GM11168 (cell line): Measurements from ENCODE around the gene P2RY12.
"Not testable (repeated sequence)": the region's sequence is repeated elsewhere in the genome, so short reads cannot be mapped to it uniquely, and the experiment has no call there.

Experiments used
- in situ Hi-C: fragments of 300-500 bp; cut with MboI; formaldehyde crosslinking; loops from one replicate; pipeline ENCODE4 v1.12.0; 2022; ENCODE audit warnings: low sequenced_read_pairs; ENCODE audit not compliant: unreplicated experiment

P2RY12 gene

GRCh38 chr3:151394611-151395010 is 10.1 kb upstream of the P2RY12 start:
- in situ Hi-C loops: no loop called here

DNA sequence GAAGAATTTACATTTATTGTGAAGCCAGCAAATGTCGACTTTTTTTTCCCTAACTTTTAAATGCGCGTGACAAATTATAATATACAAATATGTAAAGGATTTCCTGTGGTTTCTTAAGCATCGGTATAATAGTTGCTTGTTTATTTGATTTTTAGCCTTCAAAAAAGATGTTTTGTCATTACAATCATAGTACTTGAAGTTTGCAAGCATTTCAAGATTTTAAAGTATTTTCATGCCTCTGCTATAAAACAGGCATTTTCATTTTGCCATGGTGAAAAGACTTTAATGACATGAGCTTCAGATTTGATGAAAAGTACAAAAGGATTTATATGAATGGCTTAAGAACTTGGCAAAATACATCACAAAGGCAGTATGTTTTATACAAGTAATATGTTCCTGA is 9.4 kb upstream of the P2RY12 start:
- in situ Hi-C loops: no loop called here

DNA sequence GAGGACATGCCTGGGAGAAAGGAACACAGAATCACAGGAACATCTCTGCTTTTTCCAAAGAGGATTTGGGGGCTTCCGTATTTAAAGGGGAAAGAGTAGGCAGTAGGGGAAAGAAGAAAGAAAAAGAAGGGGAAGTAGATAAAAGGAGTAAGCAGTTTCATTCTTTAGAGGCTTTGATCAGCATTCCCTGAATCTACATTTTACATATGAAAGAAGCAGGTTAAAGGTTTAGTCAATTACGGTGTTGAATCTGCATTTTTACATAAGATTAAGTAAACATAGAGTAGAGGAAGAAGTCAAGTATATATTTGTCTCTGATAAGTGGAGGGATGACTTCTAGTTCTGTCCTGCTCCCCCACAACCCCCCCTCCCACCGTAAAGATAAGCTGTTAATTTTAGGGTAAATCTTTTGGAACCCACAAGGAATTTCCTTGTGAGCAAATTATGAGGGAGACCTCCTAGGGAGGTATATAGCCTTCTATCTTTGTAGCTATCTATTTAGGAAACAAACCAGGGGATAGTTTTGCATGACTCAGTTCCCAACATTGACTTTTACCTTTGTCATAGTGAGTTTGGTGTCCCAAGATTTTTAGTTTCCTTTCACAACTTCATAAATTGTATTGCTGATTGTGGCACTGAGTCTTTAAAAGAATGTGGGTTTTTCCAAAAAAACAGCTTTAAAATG is 8.7 kb upstream of the P2RY12 start:
- in situ Hi-C loops: no loop called here

DNA sequence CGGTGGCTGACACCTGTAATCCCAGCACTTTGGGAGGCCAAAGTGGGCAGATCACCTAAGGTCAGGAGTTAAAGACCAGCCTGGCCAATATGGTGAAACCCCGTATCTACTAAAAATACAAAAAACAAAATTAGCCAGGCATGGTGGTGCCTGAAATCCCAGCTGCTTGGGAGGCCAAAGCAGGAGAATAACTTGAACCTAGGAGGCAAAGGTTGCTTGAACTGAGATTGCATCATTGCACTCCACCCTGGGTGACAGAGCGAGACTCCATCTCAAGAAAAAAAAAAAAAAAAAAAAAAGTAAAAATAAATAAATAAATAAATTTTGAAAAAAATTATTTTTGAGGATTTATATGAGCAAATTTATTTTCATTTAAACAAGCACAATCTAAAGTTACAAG is 7.6 kb upstream of the P2RY12 start:
- in situ Hi-C loops: not testable (repeated sequence)

DNA sequence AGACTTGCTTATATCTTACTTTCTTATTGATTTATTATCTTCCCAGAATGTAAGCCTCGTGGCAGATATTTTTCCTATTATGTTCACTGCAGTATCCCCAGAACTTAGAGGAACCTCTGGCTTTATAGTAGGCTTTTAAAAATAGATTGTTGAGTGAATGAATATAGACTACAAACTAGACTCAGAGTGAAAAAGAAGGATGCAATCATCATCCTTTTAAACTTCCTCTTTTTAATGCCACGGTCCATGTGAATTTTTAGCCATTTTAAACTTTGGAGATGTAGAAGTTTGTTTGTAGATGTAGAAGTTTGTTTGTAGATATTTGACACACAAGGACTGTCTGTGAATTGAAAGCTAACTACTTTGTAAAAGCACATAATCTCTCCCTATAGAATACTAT is 7.2 kb upstream of the P2RY12 start:
- in situ Hi-C loops: no loop called here

GRCh38 chr3:151387842-151388241 is 3.3 kb upstream of the P2RY12 start:
- in situ Hi-C loops: no loop called here

DNA sequence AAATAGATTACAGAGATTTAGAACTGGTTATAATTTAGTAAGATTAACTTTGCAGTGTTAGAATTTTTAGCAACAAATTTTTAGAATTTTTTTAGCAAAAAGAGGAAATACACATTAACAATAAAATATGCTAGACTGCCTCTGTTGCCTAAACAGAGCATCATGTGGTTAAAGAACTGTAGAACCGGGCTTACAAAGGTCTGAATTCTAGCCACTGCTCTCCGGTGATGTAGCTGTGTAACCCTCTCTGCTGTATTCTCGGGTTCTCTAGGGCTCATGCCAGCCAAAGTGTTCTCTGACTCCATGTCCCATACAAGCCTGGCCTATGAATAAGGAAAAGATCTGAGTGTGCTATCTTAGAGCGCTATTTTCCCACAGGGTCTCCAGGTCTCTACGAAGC is 2.9 kb upstream of the P2RY12 start:
- in situ Hi-C loops: no loop called here

GRCh38 chr3:151386056-151386455 is 1.5 kb upstream of the P2RY12 start:
- in situ Hi-C loops: no loop called here

DNA sequence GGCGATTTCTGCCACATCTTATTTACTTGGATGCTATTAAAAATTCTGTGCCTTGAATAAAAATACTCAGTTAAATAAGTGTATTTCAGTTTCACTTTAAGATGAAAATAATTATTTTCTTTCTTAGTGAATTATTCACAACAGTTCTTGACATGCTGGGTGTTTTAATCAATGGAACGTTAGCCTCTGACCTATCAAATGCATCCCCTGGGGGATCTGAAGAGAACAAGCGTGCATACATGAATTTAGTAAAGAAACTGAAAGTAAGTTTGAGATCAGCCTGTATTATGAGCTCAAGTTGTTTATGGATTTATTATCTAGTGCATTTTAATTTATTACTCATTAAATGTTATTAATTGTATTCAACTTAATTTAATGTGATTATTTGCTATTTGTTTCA is 597 bp downstream of the P2RY12 start:
- in situ Hi-C loops: no loop called here

DNA sequence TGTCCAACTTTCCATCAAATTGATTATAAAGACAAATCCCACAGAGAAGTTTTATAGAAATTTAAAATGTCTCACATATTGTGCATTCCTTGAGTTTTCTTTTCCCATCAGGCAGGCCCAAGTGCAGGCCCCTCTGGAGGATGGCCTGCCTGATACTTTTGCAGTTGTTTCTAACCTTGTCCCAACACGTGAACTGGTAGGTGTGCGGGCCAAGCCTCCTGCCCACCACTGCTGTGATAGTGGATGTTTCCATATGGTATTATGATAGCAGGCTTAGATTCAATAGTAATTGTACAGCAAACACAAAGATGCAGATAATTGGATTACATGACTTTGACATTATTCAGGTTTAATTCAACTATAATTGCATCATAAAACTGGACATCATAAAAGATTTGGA is 1.4 kb downstream of the P2RY12 start:
- in situ Hi-C loops: no loop called here

DNA sequence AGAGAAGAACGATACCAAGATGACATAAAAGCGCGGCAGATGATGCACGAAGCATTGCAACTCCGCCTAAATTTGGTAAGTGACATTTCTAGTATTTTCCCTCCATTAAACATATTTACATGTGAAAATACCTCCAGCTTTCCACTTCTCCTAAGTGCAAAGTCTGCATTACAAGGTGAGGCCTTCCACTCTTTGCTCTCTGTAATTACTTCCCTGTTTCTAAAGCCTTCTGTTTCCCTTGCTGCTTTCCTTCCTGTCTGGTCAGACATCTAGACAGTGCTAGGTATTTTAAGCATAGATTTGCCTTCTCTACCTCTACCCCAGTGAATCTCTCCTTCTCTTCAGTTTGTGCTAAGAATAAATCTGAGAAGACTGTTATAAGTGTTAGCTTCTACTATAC is 1.9 kb downstream of the P2RY12 start:
- in situ Hi-C loops: no loop called here

- in situ Hi-C loops: no loop called here
Observed at GRCh38 chr3:151379083-151379734, 5.3 kb downstream of the P2RY12 start.

DNA sequence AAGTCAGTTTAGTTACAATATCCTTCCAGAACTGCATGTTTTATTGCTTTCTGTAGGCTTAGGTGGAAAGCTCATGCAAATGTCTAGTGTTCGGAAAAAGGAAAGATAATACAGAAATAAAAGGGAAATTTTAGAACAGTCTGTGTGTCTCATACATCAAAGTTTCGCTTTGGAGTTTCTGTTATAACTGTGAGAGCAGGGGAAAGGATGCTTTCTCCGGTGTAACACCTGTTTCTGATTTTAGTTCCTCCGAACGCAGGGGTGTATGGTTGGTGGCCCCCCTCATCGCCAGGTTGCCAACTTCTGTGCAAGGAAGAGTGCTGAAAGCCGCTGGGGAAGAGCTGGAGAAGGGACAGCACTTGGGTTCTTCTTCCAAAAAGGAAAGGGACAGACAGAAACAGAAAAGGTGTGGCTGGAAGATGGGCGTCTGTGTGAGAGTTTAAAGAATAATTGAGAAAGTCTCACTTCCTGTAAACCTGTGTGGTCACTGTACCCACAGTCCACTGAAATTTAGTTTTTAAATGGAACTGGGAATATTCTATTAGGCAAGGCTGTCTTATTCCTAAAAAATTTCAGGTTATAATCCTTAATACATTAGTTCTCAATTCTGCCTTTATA is 6.7 kb downstream of the P2RY12 start:
- in situ Hi-C loops: no loop called here

- in situ Hi-C loops: no loop called here
Observed at GRCh38 chr3:151372063-151372820, 12.3 kb downstream of the P2RY12 start.

DNA sequence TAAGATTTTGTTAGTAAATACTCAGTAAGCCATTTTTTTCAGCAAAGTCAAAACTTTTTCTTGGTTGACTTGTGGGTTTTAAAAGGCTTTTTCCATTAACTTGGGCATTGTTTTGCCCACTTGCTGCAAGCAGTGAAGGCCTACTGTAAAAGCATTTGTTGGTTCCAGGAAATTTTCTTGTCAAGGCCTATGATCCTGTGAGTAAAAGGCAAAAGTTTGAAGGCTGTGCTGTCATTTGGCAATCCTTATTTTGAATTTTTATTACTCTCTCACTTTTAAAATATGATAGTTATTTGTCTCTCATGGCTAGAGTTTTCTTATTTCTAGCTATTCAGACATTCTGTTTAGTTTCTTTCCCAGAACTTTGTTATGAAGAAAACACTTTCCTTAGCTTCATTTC is 13.0 kb downstream of the P2RY12 start:
- in situ Hi-C loops: no loop called here

DNA sequence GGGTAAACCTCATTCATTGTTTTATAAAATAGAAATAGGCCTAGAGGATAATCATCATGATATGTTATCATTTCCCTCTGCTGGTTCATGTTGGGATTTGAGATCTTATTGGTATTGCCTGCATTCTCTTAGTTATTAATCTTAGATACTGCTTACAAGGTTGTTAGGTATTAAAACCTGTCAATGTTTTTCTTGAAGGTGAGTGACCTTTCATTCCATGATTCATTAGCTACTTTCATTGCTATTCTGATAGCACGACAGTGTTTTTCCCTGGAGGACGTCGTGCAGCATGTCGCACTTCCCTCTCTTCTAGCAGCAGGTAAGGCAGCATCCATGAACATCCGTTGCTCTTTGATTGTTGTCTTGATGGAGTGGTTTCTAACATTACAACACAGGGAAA is 17.1 kb downstream of the P2RY12 start:
- in situ Hi-C loops: no loop called here

GRCh38 chr3:151366993-151367392 is 17.6 kb downstream of the P2RY12 start:
- in situ Hi-C loops: no loop called here

DNA sequence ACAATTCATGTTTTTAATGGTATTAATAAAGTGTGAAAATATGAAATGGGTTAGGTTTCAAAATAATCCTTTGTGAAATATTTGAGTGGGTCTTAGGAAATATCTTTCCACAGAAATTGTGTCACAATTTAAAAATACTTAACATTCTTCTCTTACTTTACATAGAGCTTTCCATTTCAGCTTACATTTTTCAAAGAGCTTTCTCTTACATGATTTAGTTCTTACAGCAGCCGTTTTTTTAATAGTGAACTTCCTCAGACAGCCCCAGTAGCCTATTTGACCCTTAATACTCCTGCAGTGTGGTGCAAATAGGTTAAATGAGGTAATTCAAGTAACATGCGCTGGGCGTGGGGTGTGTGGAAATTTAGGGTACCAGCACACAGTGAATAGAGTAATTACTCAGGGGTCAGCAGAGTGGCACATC is 21.8 kb downstream of the P2RY12 start:
- in situ Hi-C loops: no loop called here

- in situ Hi-C loops: no loop called here
Observed at GRCh38 chr3:151357463-151357850, 27.1 kb downstream of the P2RY12 start.

- in situ Hi-C loops: no loop called here
Observed at GRCh38 chr3:151356794-151357462, 27.6 kb downstream of the P2RY12 start.

DNA sequence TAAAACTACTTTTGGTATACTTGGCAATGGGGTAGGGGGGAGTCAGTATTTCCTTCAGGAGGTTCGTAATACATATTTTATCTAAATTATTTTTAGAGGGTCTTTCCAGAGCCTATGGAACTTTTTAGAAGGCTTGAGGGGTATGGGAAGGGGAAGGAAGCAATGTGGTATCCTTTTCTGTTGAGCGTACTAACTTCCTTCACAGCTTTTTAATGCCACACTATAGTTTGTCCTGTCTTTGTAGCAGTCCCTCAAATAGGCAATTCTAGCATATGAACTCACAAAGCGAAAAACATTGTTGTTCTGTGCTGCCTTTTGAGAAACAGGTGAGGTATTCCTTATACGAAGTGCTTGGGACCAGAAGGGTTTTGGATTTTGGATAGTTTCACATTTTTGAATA is 32.9 kb downstream of the P2RY12 start:
- in situ Hi-C loops: no loop called here
